Esophagus squamous epithelium (tissue), 5 donors: ENCODE results near the gene CCDC88C. TPM values are rescaled to one million over a fixed set of nuclear protein-coding genes. Genes with fewer than 3 reads are reported as not detected.

ENCODE experiments used
- DNase-seq: peaks from one replicate; lab custom pipeline; 2025; lab: John Stamatoyannopoulos, UW
- H3K27ac ChIP-seq, 4 donors: fragments of 200-600 bp; sonication (generic); one replicate each; pipeline ENCODE4 v1.5.1; 2016 to 2019; ENCODE audit warnings: mild to moderate bottlenecking in 1 of 4
- H3K27me3 ChIP-seq, 4 donors: fragments of 200-600 bp; sonication (generic); 1 replicate in 3 of 4; 2 replicates in 1 of 4; pipeline versions ENCODE4 v1.5.1 to v1.6.0; 2017 to 2021; ENCODE audit warnings: antibody characterized with exemption in 1 of 4
- H3K36me3 ChIP-seq, 3 donors: fragments of 200-600 bp; sonication (generic); one replicate each; pipeline ENCODE4 v1.5.1; 2016 to 2019
- H3K4me1 ChIP-seq, 3 donors: fragments of 200-600 bp; sonication (generic); one replicate each; pipeline ENCODE4 v1.5.1; 2017 to 2019
- H3K4me3 ChIP-seq, 4 donors: fragments of 200-600 bp; sonication (generic); 1 replicate in 3 of 4; 2 replicates in 1 of 4; pipeline ENCODE4 v1.5.1; 2016 to 2019; ENCODE audit warnings: mild to moderate bottlenecking in 2 of 4, moderate library complexity in 1 of 4
- H3K9me3 ChIP-seq, 3 donors: fragments of 200-600 bp; sonication (generic); one replicate each; pipeline ENCODE4 v1.5.1; 2016 to 2019
- POLR2A ChIP-seq, 4 donors: fragments of 450-650 bp; IDR thresholded peaks; one replicate each; pipeline ENCODE4 v1.6.1; 2017; ENCODE audit warnings: antibody characterized with exemption in 4 of 4, mild to moderate bottlenecking in 4 of 4, moderate library complexity in 3 of 4
- WGBS, 2 donors: methylation state at CpG; one replicate each; pipeline ENCODE4 v1.1.5; 2018; 5-methylcytosine and 5-hydroxymethylcytosine counted together
- intact Hi-C: fragments of 100-400 bp; cut with DNase I; formaldehyde crosslinking; loops from one replicate; pipeline ENCODE4 v1.15.0; 2022
- total RNA-seq, 4 donors: library from RNA; depleted of rRNA; stranded (reverse); fragments of >200 nt; gene quantifications; one replicate each; pipeline ENCODE4 v1.1.0, GENCODE V29; 2016
- TF ChIP-seq, protein P1 (sequence below), 6 experiments: fragments of 450-650 bp in 4 of 6; fragments of 200-600 bp in 2 of 6; sonication (generic) in 2 of 6; IDR thresholded peaks; one replicate each; pipeline ENCODE4 v1.5.1; 2016 to 2019; ENCODE audit warnings: antibody characterized with exemption in 6 of 6, mild to moderate bottlenecking in 4 of 6, moderate library complexity in 4 of 6
- donor health status: DM: yes; HTN: yes; CAD: no.

CCDC88C gene
- total RNA-seq, 4 donors from 2014 or later: 23.2 to 31.5 (median 29.9) TPM

DNA sequence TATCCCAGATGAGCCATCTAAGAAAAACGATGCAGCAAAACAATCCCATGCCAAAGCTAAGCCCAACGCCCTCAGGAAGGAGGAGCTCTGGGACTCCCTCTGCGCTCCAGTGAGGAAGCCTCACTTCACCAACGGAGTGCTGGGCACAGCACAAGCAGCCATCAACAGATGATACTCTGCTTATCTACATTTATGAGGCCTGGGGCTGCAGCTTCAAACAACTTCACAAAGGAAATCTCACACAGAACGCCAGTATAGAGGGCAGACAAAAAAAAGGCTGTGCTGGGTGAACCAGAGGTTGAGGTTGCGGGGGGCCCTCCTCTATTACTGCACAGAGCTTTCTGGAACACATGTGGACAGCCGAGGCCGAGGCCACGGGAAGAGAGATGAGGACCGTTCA, 138.3 kb downstream of the CCDC88C start:
- TF ChIP-seq, protein P1, sequence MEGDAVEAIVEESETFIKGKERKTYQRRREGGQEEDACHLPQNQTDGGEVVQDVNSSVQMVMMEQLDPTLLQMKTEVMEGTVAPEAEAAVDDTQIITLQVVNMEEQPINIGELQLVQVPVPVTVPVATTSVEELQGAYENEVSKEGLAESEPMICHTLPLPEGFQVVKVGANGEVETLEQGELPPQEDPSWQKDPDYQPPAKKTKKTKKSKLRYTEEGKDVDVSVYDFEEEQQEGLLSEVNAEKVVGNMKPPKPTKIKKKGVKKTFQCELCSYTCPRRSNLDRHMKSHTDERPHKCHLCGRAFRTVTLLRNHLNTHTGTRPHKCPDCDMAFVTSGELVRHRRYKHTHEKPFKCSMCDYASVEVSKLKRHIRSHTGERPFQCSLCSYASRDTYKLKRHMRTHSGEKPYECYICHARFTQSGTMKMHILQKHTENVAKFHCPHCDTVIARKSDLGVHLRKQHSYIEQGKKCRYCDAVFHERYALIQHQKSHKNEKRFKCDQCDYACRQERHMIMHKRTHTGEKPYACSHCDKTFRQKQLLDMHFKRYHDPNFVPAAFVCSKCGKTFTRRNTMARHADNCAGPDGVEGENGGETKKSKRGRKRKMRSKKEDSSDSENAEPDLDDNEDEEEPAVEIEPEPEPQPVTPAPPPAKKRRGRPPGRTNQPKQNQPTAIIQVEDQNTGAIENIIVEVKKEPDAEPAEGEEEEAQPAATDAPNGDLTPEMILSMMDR (IDR thresholded peaks at IDR 0.05): no peak
- no peak for TF ChIP-seq POLR2A (IDR thresholded peaks at IDR 0.05)
- DNase-seq: no peak
- intact Hi-C loops: no loop called here
- 85 to 86% methylated on average over 10 of the region's 10 CpGs for WGBS, 2 donors
- no peaks in the 10 kb centered on the region for H3K27me3 ChIP-seq
- H3K27ac ChIP-seq: no peak overlapping the region
- no peak overlapping the region for H3K4me3 ChIP-seq
- H3K9me3 ChIP-seq: no peaks in the 10 kb centered on the region
- H3K4me1 ChIP-seq: peaks cover 5 to 20% (median 10%) of the 10 kb centered on the region in 3 donors
- peaks cover 6 to 94% (median 18%) of the 10 kb centered on the region in 3 donors for H3K36me3 ChIP-seq

DNA sequence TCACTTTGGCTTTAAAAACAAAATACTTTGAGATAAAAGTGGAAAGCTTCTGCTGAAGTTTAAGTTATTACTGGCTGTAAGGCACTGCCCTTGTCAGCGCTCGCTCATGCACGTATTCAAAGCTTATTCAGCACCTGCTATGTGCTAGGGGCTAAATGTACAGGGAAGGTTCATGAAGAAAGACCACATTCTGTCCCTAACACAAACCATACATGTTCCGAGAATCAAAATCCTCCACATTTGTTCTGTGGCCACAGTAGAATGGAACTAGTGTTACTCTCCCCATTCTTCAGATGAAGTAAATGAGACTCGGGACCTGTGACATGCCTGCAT, 139.3 kb downstream of the CCDC88C start:
- Histone ChIP-seq H3K27ac (peak overlapping the region in 1 of 4 donors; percentile 7), H3K36me3 (peaks cover 2 to 94% (median 18%) of the 10 kb centered on the region in 3 donors), H3K4me3 (no peak overlapping the region), H3K4me1 (peaks cover 5 to 20% (median 10%) of the 10 kb centered on the region in 3 donors), H3K9me3 (no peaks in the 10 kb centered on the region), H3K27me3 (no peaks in the 10 kb centered on the region)
- intact Hi-C loops: no loop called here
- 74 to 78% methylated on average over 5 of the region's 5 CpGs for WGBS, 2 donors
- TF ChIP-seq, protein P1 (IDR thresholded peaks at IDR 0.05): no peak
- TF ChIP-seq POLR2A (IDR thresholded peaks at IDR 0.05): no peak
- no peak for DNase-seq

DNA sequence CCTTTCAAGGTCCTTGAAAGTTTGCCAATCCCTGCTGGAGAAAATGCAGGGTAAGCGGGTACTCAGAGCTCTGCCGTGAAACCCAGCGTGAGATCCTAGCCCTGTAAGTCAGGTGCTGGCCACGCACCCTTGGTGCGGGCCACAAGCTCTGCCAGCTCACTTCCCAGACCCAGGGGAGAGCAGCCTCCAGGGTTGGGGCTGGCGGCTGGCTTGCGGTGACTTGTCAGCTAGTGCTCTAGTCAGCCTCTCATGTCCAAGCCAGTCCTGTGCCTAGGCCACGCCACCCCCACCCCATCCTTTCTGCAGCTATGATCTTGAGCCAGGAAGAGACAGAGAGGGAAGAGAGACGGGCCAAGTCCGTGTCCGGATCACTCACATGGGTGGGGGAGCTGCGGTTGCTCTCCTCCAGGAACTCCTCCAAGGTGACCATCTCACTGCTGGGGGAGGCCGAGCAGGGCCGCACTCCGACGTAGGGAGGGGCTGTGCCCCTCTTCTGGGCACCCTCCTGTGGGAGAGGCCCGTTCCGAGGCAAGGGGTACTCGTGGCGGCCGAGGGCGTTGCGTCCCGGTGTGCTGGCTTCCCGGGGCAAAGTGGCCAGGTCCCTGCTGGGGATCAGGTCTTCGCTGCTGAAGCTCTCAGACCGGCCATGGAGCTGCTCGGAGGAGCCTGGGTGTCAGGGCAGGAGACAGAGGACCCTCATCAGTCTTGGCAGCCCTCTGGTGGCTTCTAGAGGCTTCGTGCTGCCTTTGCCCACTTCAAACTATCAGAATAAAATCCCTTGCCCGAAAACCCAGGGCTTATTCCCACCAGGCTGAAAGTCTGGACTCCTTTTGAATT, 139.9 kb downstream of the CCDC88C start:
- Histone ChIP-seq H3K4me1 (peaks cover 5 to 20% (median 13%) of the 10 kb centered on the region in 3 donors), H3K27me3 (no peaks in the 10 kb centered on the region), H3K27ac (peak overlapping the region in 1 of 4 donors; percentile 7), H3K9me3 (no peaks in the 10 kb centered on the region), H3K36me3 (peaks cover 2 to 94% (median 18%) of the 10 kb centered on the region in 3 donors), H3K4me3 (no peak overlapping the region)
- no peak for DNase-seq
- intact Hi-C loops: no loop called here
- 42 to 62% methylated on average over 8 of the region's 30 CpGs for WGBS, 2 donors
- TF ChIP-seq, protein P1 (IDR thresholded peaks at IDR 0.05): no peak
- TF ChIP-seq POLR2A (IDR thresholded peaks at IDR 0.05): no peak

DNA sequence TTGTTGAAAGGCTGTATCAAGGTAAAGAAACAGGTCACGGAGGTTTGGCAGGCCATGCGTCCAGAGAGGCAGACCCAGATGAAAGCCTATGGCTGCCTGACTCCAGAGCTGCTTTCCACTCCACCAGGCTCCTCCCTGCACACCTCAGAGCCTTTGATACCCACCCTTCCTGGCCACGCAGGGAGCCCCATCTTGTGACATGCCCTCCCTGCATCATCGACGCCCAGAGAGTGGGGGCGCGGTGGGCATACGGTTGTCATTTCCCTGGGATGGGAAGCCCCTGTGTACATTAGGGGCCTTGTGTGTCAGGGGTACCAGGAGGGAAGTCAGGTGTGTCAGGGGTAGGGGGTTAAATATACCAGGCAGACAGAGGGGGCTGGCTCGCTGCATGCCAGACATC, 142.8 kb downstream of the CCDC88C start:
- TF ChIP-seq, protein P1 (IDR thresholded peaks at IDR 0.05): no peak
- TF ChIP-seq POLR2A (IDR thresholded peaks at IDR 0.05): no peak
- H3K4me3 ChIP-seq: no peak overlapping the region

DNA sequence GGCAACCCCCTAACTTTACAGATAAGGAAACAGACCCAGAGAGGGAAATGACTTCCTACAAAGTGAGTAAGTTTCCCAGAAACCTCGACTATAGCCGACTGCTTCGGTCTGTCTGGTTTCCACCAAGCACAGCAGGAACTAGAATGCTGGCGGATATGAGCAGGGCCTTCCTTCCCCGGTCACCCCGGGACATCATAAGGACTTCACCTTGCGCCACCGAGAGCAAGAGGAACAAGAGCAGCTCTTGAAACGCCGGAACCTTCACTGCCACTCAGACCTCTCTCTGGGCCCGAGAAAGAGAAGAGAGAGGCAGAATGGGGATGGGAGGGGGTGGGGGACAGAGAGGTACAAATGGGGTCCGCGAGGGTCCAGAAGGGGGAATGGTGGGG, 143.7 kb downstream of the CCDC88C start:
- Histone ChIP-seq H3K4me3 (no peak overlapping the region), H3K27ac (no peak overlapping the region), H3K36me3 (peaks cover 6 to 68% (median 10%) of the 10 kb centered on the region in 3 donors), H3K4me1 (peaks cover 0 to 26% (median 25%) of the 10 kb centered on the region in 3 donors), H3K9me3 (no peaks in the 10 kb centered on the region), H3K27me3 (no peaks in the 10 kb centered on the region)
- TF ChIP-seq POLR2A (IDR thresholded peaks at IDR 0.05): no peak
- TF ChIP-seq, protein P1 (IDR thresholded peaks at IDR 0.05): no peak
- 90 to 100% methylated on average over 2 to 5 of the region's 13 CpGs for WGBS, 2 donors
- intact Hi-C loops: no loop called here
- DNase-seq: no peak

More for the DNA sequence above, 142.8 kb downstream of the CCDC88C start:
- Histone ChIP-seq H3K4me1 (peaks cover 0 to 18% (median 17%) of the 10 kb centered on the region in 3 donors), H3K27me3 (no peaks in the 10 kb centered on the region), H3K27ac (no peak overlapping the region), H3K9me3 (no peaks in the 10 kb centered on the region), H3K36me3 (peaks cover 6 to 77% (median 16%) of the 10 kb centered on the region in 3 donors)
- intact Hi-C loops: no loop called here
- DNase-seq: no peak
- WGBS, 2 donors: 92 to 97% methylated on average over 7 to 9 of the region's 9 CpGs
